Suppressor macrophage treated with lipopolysaccharide for 1 hour (primary cell): Measurements from ENCODE around the gene PROSER1.
"Not testable (repeated sequence)": the region's sequence is repeated elsewhere in the genome, so short reads cannot be mapped to it uniquely, and the experiment has no call there.

Source experiments
- DNase-seq, 3 donors: peaks; one replicate each; pipeline ENCODE4 v3.0.0-alpha.2; 2020 to 2022

The PROSER1 gene

DNA sequence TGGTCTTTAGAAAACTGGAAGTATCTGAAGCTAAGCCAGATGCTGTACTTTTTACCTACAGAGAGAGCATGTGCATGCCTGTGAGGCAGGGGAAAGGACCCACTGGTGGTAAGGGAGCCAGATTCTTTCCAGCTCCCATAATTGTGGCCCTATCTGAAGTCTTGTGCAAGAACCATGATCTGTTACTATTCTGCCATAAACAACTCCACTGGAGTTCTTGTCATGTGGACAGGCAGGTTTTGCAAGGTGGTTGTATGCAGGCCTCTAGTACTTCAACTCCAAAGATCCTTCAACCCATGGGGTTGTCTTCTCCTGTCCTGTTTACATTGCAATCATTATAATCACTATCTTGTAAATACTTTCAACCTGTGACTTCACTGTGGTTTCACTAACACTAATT lies 14.1 kb downstream of the PROSER1 start:
- DNase-seq: no peak

GRCh38 chr13:39023316-39023715 lies 14.6 kb downstream of the PROSER1 start:
- DNase-seq: no peak

DNA sequence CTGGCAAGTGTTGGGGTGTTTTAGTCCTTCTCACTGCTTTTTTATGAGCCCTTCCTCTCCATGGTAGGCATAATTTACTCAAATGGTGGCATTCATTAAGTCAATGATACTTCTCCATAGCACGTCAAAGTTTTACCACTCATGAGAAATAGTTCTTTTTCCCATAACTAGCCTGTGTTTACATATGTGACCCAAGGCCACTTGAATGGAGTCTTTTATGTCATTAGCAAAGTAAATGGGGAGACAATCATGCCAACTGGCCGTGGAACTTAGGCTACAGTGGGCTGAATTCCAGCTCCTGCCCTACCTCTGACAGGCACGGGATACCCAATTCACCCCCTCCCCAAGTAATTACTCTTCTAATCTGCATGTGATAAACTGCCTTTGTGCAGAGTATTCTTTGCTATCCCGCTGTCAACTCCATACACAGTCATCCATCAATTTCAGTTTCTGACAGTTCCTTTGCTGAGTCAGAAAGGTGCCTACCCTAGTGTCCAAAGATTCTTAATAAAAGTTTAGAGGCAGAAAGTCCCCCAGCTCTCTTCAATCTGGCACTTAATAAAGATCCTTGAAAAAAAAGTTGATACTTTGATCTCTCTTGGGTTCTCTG lies 16.9 kb downstream of the PROSER1 start:
- no peak for DNase-seq

DNA sequence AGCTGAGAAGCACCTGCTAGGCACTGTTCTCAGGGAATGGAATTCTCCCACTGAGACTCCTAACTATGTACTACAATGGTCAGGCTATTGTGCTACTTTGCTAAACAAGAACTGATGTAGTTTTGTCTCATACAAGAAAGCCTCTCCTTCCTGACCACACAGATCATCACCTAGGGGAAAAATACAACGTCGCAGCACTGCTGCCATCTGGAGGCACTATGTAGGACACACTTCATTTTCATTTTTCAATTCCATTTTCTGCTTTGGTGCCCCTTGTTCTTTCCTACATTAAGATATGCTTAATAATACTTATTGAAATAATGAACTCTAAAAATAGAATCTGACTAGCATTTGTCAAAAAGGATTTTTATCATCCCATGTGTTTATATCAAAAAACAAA lies 21.1 kb downstream of the PROSER1 start:
- DNase-seq: no peak

- no peak for DNase-seq
These were observed 21.8 kb downstream of the PROSER1 start for GRCh38 chr13:39016087-39016486.

GRCh38 chr13:39013462-39013861 lies 24.4 kb downstream of the PROSER1 start:
- no peak for DNase-seq

- no peak for DNase-seq
These were observed 25.3 kb downstream of the PROSER1 start for GRCh38 chr13:39012608-39013007.

DNA sequence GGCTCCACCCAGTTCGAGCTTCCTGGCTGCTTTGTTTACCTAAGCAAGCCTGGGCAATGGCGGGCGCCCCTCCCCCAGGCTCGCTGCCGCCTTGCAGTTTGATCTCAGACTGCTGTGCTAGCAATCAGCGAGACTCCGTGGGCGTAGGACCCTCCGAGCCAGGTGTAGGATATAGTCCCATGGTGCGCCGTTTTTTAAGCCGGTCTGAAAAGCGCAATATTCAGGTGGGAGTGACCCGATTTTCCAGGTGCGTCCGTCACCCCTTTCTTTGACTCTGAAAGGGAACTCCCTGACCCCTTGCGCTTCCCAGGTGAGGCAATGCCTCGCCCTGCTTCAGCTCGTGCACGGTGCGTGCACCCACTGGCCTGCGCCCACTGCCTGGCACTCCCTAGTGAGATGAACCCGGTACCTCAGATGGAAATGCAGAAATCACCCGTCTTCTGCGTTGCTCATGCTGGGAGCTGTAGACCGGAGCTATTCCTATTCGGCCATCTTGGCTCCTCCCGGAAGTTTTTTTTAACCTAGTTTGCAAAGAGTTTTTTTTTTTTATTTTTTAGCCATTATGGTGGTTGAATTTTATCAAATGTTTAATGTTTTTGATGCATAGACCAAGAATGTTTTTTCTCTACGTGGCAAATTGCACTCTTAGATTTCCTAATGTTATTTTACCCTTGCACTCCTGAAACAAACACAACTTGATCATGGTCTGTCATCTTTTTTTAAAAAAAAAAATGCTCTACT lies 31.3 kb downstream of the PROSER1 start:
- not testable (repeated sequence) for DNase-seq

GRCh38 chr13:38998739-38999138 lies 39.1 kb downstream of the PROSER1 start:
- no peak for DNase-seq

- no peak for DNase-seq
These were observed 44.5 kb downstream of the PROSER1 start for GRCh38 chr13:38993381-38993780.

DNA sequence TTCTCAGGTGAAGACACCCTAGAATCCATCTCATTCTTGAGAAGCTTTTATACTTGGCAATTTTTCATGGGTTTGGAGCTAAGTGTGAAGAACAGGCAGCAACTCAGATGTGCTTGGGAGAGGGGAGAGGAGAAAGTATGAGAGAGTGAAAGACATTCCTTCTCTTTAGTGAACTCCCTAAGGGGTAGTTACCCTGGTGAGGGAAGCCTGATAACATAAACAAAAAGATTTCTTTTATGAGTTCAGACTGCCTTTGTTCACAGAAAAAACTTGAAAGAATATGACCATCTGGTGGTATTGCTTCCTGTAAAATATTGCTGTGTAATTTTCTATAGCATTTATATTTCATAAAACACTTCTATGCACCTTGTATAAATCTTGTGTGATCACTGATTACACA lies 47.2 kb downstream of the PROSER1 start, which contains the start of gene STOML3:
STOML3 (minus strand) TSS at position 139 of the 400 bp plus-strand sequence; CDS start at position 29, 110 bp downstream.
- no peak for DNase-seq

DNA sequence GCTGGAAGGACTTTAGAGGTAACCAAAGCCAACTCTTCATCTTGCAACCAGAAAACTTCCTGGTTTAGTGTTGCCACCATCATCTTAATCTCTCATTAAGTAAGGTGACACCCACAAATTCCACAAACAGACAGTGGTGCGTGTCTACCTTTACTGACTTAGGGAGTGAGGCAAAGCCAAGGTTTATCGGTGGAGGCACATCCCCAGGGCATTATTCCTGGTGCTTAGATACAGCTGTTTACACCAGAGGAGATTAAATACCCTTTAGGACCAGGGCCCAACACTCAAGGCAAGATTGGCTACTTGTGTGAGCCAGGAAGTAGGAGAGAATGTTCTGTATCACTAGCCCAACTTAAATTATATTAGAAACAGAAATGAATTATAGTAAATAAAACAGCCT lies 56.8 kb downstream of the PROSER1 start:
- DNase-seq: no peak

DNA sequence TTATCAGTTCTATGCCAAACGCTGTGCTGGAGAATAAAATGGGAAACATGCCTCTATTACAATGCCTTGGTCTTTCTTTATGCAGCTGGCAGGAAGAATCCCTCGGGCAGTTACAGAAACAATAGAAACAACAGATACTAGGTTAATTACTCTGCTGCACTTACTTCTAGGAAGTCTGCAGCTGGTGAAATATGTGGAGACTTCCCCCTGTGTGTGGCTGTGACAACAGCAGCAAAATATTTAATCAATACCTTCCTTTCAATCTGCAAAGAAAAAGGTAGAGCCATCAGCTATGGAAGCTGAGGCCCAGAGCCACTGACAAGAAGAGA lies 57.2 kb downstream of the PROSER1 start:
- DNase-seq: no peak

- no peak for DNase-seq
These were observed 57.8 kb downstream of the PROSER1 start for GRCh38 chr13:38979891-38980749.

DNA sequence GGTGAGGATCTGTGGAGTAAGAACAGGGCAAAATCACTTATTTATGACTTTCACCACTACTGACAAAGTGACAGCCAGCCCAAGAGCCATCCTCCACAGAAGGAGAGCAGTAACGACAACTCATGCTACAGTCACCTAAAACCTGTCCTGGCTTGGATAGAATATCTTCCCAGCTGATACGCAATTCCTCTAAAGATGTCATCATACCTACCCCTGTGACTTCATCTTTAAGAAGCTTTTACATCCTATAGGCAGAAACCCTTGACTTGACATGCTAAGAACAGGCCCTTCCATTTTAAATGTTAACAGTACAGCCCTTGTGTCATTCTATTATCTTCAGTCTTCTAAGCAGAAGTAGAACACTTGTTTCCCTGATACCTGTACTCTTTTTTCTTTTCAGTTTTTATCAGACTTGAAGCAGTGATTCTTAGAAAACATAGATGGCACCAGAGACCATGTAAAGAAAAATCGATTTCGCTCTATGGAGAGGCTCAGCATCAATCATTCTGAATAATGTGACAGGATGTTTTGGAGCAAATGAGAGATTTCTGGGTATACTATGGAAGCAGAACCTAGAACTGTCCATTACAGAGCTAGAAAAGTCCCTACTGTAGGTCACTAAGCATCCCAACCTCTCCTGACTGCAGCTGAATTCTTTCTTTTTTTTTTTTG lies 67.4 kb downstream of the PROSER1 start:
- no peak for DNase-seq

DNA sequence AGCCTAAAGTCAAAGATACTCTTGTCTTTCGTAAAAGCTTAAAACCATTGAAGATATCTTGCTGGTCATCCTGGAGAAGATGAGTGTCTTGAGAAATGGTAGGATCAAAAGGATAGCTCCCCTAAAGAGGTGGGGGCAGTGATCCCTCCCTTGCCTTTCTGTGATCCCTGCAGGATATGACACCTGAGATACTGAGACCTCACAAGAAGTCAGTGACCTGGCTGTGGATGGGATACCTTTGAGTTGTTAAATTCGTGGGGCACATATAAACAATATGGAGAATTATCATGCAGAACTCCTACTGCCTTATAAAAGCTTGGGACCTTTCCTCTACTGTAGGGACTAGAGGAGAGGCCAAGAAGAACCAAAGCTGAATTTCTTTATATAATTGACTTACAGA lies 68.7 kb downstream of the PROSER1 start:
- DNase-seq: no peak

GRCh38 chr13:38967446-38967845 lies 70.4 kb downstream of the PROSER1 start:
- DNase-seq: no peak

GRCh38 chr13:38965281-38965680 lies 72.6 kb downstream of the PROSER1 start:
- DNase-seq: no peak

GRCh38 chr13:38960175-38960574 lies 77.7 kb downstream of the PROSER1 start:
- DNase-seq: no peak
